Inflammatory macrophage treated with lipopolysaccharide for 4 hours (primary cell): ENCODE data around the gene VSTM2B.
A peak's percentile ranks its signal among the peaks of the same experiment; 100 is the strongest.

ENCODE experiments used
- DNase-seq: peaks from one replicate; pipeline ENCODE4 v3.0.0-alpha.2; 2020

VSTM2B gene

DNA sequence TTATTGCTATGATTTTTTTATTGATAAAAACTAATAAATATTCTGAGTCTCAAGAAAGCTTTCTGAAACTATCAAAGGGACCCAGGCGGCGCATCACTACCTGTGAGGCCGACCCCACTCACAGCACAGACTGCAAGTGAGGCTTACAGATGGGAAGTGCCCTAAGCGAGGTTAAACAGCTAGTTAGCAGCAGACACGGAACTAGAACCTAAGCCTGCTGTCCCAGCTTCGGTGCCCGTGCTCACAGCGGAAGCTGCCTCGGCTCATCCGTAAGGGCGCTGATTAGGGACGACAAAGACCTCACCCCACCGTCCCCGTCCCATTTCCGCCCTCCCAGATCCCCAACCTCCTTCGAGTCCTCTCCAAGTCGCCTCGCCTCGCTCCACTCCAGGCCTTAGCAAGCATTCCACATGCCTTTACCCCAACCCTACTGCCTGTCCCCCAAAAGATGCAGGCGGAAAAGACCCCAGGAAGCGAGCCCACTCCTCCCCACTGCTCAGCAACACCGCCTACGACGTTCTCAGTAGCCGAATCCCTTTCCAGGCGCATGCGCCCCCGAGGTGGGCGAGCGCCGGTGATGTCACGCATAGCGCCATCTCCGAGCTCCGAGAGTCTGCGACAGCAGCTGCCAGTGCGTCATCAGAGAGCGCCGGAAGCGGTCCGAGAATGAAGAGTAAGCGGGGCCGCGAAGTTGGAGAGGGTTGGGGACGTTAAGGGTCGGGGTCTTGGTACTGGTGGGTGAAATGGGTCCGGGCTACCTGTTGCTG is 80.0 kb downstream of the VSTM2B start, which contains the start of gene POP4:
TSS of gene POP4 (plus strand) at position 631 of the 767 bp plus-strand sequence. CDS start at position 667, 36 bp downstream.
- peak; percentile 99 for DNase-seq

GRCh38 chr19:29606420-29606747 is 80.6 kb downstream of the VSTM2B start:
- DNase-seq: peak; percentile 8

GRCh38 chr19:29609636-29610035 is 83.8 kb downstream of the VSTM2B start:
- no peak for DNase-seq

GRCh38 chr19:29610213-29610573 is 84.4 kb downstream of the VSTM2B start:
- DNase-seq: no peak

GRCh38 chr19:29610574-29611271 is 84.9 kb downstream of the VSTM2B start:
- peak; percentile 72 for DNase-seq

GRCh38 chr19:29612121-29612520 is 86.3 kb downstream of the VSTM2B start:
- DNase-seq: no peak

DNA sequence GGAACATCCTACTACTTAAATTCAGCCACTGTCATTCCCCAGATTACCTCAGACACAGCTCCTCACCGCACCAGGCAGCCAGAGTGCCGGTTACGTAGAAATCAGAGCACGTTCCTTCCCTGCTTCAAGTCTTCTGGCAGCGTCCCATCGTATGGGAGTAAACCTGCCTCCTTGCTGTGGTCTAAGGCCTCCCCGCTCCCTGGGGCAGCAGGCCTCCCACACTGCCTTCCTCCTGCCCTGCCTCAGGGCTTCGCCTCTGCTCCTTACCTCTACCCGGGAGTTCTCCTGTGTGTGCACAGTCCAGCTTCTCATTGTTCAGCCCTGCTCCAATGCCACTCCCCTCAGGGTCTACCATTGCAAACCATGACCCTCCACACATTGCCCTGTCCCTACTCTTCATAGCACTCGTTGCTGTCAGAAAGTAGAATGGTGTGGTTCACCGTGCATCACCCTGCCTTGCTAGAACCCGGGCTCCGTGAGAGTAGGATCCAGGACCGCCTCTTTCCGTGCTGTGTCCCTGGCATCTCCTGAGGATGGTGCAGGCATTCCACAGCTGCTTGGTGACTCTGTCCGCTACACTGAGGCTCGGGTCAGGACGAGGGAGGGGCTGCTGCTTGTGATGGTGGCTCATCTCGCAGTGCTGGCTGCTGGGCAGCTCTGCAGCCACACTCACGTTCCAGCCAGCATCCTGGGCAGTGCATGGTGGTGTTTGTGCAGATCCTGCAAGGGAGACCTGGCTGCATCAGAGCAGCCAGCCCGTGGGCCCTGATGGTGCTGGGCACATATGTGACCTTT is 87.2 kb downstream of the VSTM2B start:
- no peak for DNase-seq

- DNase-seq: no peak
Observed at GRCh38 chr19:29614046-29614445, 88.3 kb downstream of the VSTM2B start.
